GM18517 (cell line): ENCODE measurements around the gene VMP1.
A peak's percentile ranks its signal among the peaks of the same experiment; 100 is the strongest.
"Not testable (repeated sequence)": the region's sequence is repeated elsewhere in the genome, so short reads cannot be mapped to it uniquely, and the experiment has no call there.

Experiments
- ATAC-seq: cut with Tn5 transposase; IDR thresholded peaks from one replicate; pipeline ENCODE4 v1.9.1; 2021; ENCODE audit warnings: mild to moderate bottlenecking, moderate library complexity; ENCODE audit not compliant: unreplicated experiment

The VMP1 gene

GRCh38 chr17:59753522-59754467 is 46.3 kb downstream of the VMP1 start:
- ATAC-seq, result peak; percentile 82

- no peak for ATAC-seq
Observed at GRCh38 chr17:59754552-59754951, 47.1 kb downstream of the VMP1 start.

- ATAC-seq, result not testable (repeated sequence)
Observed at GRCh38 chr17:59755069-59755468, 47.6 kb downstream of the VMP1 start.

GRCh38 chr17:59756236-59756818 is 48.9 kb downstream of the VMP1 start:
- ATAC-seq, result no peak

- ATAC-seq, result no peak
Observed at GRCh38 chr17:59757043-59757442, 49.6 kb downstream of the VMP1 start.

- no peak for ATAC-seq
Observed at GRCh38 chr17:59757470-59757869, 50.0 kb downstream of the VMP1 start.

- no peak for ATAC-seq
Observed at GRCh38 chr17:59757881-59758385, 50.5 kb downstream of the VMP1 start.

GRCh38 chr17:59758998-59759651 is 51.7 kb downstream of the VMP1 start:
- ATAC-seq, result not testable (repeated sequence)

GRCh38 chr17:59760160-59760559 is 52.7 kb downstream of the VMP1 start:
- no peak for ATAC-seq

- ATAC-seq, result no peak
Observed at GRCh38 chr17:59761385-59762048, 54.1 kb downstream of the VMP1 start.

- no peak for ATAC-seq
Observed at GRCh38 chr17:59762049-59762823, 54.8 kb downstream of the VMP1 start.

GRCh38 chr17:59762824-59763374 is 55.4 kb downstream of the VMP1 start:
- ATAC-seq, result no peak

- no peak for ATAC-seq
Observed at GRCh38 chr17:59763861-59764260, 56.4 kb downstream of the VMP1 start.

GRCh38 chr17:59764292-59764741 is 56.9 kb downstream of the VMP1 start:
- ATAC-seq, result no peak

- ATAC-seq, result no peak
Observed at GRCh38 chr17:59765038-59765437, 57.6 kb downstream of the VMP1 start.

- no peak for ATAC-seq
Observed at GRCh38 chr17:59766491-59766890, 59.0 kb downstream of the VMP1 start.

- no peak for ATAC-seq
Observed at GRCh38 chr17:59767176-59767575, 59.7 kb downstream of the VMP1 start.

- no peak for ATAC-seq
Observed at GRCh38 chr17:59769887-59770286, 62.4 kb downstream of the VMP1 start.

- no peak for ATAC-seq
Observed at GRCh38 chr17:59771093-59771492, 63.6 kb downstream of the VMP1 start.
